Liver (tissue), 3 donors: Measurements from ENCODE around the gene HLA-DPB1.

ENCODE experiments used
- FOXA1 ChIP-seq: IDR thresholded peaks from 2 replicates; pipeline ENCODE4 v1.6.1; 2016; ENCODE audit warnings: antibody characterized with exemption
- RXRA ChIP-seq, 2 donors: IDR thresholded peaks; 2 replicates each; pipeline ENCODE4 v1.6.1; 2017 to 2018; ENCODE audit warnings: antibody characterized with exemption in 2 of 2, mild to moderate bottlenecking in 1 of 2
- SP1 ChIP-seq: IDR thresholded peaks from 2 replicates; pipeline ENCODE4 v1.6.1; 2018; ENCODE audit warnings: antibody characterized with exemption, mild to moderate bottlenecking
- TAF1 ChIP-seq: conservative IDR thresholded peaks from 2 replicates; pipeline ENCODE4 v1.6.1; 2016; ENCODE audit warnings: antibody characterized with exemption, mild to moderate bottlenecking
- YY1 ChIP-seq: IDR thresholded peaks from 2 replicates; pipeline ENCODE4 v1.6.1; 2016; ENCODE audit warnings: antibody characterized with exemption, mild to moderate bottlenecking
- TF ChIP-seq, protein P1 (sequence below): IDR thresholded peaks from 2 replicates; pipeline ENCODE4 v1.6.1; 2016; ENCODE audit warnings: antibody characterized with exemption
- TF ChIP-seq, protein P2 (sequence below): fragments of 150-350 bp; IDR thresholded peaks from 2 replicates; pipeline ENCODE4 v1.5.1; 2017; ENCODE audit warnings: improper control_type of control experiment, low read depth, low read length; ENCODE audit not compliant: missing input control
- TF ChIP-seq, protein P3 (sequence below): IDR thresholded peaks from 2 replicates; pipeline ENCODE4 v1.6.1; 2016; ENCODE audit warnings: antibody characterized with exemption, mild to moderate bottlenecking
- TF ChIP-seq, protein P4 (sequence below): IDR thresholded peaks from 2 replicates; pipeline ENCODE4 v1.6.1; 2016; ENCODE audit warnings: antibody characterized with exemption
- TF ChIP-seq, protein P5 (sequence below): IDR thresholded peaks from 2 replicates; pipeline ENCODE4 v1.6.1; 2016; ENCODE audit warnings: antibody characterized with exemption
- donor health status: healthy.
- donor health status: healthy.

DNA sequence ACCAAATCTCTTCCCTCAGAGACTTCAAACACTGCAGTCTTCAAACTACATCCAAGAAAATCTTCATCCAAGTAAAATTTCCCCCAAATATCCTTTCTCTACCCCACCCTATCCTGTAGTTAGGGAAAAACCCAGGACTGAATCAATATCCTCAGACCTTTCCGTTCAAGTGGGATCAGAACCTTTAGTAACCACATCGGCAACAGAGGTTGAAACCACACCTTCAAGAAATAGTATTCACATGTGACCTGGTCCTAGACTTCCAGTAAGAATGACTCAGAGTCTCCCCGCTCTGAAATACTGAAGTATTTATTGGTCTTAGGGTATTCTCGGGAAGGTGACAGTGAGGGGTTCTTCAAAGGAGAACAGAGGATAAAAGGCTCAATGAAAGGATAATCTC, 11.1 kb upstream of the HLA-DPB1 start:
- TF ChIP-seq, protein P1, sequence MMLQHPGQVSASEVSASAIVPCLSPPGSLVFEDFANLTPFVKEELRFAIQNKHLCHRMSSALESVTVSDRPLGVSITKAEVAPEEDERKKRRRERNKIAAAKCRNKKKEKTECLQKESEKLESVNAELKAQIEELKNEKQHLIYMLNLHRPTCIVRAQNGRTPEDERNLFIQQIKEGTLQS, result no peak
- TF ChIP-seq RXRA (IDR thresholded peaks at IDR 0.05), result no peak
- TF ChIP-seq, protein P2, sequence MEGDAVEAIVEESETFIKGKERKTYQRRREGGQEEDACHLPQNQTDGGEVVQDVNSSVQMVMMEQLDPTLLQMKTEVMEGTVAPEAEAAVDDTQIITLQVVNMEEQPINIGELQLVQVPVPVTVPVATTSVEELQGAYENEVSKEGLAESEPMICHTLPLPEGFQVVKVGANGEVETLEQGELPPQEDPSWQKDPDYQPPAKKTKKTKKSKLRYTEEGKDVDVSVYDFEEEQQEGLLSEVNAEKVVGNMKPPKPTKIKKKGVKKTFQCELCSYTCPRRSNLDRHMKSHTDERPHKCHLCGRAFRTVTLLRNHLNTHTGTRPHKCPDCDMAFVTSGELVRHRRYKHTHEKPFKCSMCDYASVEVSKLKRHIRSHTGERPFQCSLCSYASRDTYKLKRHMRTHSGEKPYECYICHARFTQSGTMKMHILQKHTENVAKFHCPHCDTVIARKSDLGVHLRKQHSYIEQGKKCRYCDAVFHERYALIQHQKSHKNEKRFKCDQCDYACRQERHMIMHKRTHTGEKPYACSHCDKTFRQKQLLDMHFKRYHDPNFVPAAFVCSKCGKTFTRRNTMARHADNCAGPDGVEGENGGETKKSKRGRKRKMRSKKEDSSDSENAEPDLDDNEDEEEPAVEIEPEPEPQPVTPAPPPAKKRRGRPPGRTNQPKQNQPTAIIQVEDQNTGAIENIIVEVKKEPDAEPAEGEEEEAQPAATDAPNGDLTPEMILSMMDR, result no peak
- TF ChIP-seq, protein P3, sequence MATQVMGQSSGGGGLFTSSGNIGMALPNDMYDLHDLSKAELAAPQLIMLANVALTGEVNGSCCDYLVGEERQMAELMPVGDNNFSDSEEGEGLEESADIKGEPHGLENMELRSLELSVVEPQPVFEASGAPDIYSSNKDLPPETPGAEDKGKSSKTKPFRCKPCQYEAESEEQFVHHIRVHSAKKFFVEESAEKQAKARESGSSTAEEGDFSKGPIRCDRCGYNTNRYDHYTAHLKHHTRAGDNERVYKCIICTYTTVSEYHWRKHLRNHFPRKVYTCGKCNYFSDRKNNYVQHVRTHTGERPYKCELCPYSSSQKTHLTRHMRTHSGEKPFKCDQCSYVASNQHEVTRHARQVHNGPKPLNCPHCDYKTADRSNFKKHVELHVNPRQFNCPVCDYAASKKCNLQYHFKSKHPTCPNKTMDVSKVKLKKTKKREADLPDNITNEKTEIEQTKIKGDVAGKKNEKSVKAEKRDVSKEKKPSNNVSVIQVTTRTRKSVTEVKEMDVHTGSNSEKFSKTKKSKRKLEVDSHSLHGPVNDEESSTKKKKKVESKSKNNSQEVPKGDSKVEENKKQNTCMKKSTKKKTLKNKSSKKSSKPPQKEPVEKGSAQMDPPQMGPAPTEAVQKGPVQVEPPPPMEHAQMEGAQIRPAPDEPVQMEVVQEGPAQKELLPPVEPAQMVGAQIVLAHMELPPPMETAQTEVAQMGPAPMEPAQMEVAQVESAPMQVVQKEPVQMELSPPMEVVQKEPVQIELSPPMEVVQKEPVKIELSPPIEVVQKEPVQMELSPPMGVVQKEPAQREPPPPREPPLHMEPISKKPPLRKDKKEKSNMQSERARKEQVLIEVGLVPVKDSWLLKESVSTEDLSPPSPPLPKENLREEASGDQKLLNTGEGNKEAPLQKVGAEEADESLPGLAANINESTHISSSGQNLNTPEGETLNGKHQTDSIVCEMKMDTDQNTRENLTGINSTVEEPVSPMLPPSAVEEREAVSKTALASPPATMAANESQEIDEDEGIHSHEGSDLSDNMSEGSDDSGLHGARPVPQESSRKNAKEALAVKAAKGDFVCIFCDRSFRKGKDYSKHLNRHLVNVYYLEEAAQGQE, result no peak
- TF ChIP-seq FOXA1, result no peak
- TF ChIP-seq YY1, result no peak
- TF ChIP-seq, protein P4, sequence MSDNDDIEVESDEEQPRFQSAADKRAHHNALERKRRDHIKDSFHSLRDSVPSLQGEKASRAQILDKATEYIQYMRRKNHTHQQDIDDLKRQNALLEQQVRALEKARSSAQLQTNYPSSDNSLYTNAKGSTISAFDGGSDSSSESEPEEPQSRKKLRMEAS, result no peak
- TF ChIP-seq TAF1, result no peak
- TF ChIP-seq, protein P5, sequence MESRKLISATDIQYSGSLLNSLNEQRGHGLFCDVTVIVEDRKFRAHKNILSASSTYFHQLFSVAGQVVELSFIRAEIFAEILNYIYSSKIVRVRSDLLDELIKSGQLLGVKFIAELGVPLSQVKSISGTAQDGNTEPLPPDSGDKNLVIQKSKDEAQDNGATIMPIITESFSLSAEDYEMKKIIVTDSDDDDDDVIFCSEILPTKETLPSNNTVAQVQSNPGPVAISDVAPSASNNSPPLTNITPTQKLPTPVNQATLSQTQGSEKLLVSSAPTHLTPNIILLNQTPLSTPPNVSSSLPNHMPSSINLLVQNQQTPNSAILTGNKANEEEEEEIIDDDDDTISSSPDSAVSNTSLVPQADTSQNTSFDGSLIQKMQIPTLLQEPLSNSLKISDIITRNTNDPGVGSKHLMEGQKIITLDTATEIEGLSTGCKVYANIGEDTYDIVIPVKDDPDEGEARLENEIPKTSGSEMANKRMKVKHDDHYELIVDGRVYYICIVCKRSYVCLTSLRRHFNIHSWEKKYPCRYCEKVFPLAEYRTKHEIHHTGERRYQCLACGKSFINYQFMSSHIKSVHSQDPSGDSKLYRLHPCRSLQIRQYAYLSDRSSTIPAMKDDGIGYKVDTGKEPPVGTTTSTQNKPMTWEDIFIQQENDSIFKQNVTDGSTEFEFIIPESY, result no peak
- TF ChIP-seq SP1, result no peak
